Endometrial microvascular endothelial cells (primary cell): ENCODE measurements around the gene CEP72. TPM values are rescaled to one million over a fixed set of nuclear protein-coding genes. Genes with fewer than 3 reads are reported as not detected.
"Not testable (repeated sequence)": the region's sequence is repeated elsewhere in the genome, so short reads cannot be mapped to it uniquely, and the experiment has no call there.

Experiments used
- in situ Hi-C: cut with HindIII; loops from 2 replicates; pipeline ENCODE4 v1.10.0; 2017; ENCODE audit warnings: low sequenced_read_pairs, low pct_unique_long_range_greater_than_20kb; ENCODE audit errors: inconsistent ontology term
- total RNA-seq: library from RNA; depleted of rRNA; stranded (reverse); fragments of >200 nt; gene quantifications from one replicate; pipeline ENCODE4 v1.2.3, GENCODE V29; 2015; ENCODE audit errors: inconsistent ontology term

The CEP72 gene
- total RNA-seq, 1 donor from 2014 or later, result 8.9 TPM

DNA sequence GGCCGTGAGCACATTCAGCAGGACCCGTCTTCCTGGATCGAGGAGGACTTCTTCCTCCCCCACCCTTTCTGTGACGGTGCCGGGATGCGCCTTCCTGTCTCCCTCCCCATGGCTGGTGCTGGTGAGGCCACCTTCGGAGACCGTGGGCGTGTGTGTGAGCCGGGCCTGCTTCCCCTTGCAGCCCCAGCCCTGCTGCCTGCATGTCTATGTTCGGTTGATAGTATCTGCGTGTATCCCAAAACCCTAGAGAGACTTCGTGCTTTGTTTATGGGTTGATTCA lies 12.8 kb downstream of the CEP72 start:
- in situ Hi-C loops, result no loop called here

DNA sequence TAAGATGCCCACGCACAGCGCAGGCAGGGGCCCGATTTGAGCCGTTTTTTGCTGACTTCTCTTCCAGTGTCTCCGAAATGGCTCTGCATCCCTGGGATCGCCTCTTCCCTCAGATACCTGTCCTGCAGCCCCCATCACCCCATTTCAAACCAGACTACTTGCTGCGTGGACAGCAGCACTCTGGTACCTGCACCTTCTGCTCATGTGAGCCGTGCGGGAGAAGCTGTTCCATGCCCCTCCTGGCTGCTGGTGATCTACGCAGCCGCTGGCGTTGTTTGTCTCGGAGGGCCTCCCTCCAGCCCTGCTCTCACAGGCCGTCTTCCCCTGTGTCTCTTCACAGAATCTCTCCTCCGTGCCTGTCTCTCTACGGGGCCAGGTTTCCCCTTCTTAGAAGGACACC lies 13.4 kb downstream of the CEP72 start:
- in situ Hi-C loops, result no loop called here

DNA sequence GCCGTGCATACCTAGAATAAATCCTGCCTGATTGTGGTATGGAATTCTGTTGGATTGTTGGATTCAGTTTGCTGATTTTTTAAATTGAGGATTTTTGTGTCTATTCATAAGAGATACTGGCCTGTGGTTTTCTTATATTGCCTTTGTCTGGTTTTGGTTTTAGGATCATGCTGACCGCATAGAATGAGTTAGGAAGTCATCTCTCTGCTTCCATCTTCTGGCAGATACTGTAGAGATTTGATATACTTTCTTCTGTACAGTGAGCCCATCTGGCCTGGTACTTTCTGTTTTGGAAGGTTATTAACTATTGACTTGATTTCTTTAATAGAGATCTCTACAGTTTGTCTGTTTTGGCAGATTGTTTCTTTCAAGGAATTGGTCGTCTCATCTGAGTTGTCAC lies 14.7 kb downstream of the CEP72 start:
- in situ Hi-C loops, result no loop called here

DNA sequence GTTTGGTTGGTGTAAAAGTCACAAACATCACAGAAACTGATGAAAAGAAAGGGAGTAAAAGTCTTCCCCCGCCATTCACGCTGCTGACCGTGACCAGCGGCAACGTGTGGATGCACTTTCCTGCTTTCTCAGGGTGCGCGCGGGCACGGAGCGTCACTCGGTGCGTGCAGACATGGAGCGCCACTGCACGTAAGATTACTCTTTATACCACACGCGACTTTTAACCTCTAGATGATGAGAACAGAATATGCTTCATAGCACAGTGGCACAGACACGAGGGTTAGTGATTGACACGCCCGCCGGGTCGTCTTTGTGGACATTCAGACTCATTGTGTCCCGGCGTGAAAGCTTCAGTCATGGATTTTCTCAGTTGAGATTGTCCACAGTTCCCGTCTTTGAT lies 15.7 kb downstream of the CEP72 start:
- in situ Hi-C loops, result no loop called here

DNA sequence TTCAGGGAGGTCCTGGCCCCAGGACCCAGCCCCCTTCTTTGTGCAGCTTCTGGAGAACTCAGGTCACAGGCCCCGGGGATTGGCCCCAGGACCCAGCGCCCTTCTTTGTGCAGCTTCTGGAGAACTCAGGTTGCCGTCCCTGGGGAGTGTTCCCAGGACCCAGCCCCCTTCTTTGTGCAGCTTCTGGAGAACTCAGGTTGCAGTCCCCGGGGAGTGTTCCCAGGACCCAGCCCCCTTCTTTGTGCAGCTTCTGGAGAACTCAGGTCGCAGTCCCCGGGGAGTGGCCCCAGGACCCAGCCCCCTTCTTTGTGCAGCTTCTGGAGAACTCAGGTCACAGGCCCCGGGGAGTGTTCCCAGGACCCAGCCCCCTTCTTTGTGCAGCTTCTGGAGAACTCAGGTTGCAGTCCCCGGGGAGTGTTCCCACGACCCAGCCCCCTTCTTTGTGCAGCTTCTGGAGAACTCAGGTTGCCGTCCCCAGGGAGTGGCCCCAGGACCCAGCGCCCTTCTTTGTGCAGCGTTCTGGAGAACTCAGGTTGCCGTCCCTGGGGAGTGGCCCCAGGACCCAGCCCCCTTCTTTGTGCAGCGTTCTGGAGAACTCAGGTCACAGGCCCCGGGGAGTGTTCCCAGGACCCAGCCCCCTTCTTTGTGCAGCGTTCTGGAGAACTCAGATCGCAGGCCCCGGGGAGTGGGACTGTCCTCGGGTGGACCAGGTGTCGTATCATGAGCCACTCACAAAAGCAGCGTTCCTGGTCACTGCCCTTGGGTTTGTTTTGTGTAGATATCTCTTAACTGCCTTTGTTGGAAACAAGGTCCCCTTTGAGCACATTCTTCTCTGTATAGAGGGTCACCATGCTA lies 16.4 kb downstream of the CEP72 start:
- in situ Hi-C loops, result not testable (repeated sequence)

DNA sequence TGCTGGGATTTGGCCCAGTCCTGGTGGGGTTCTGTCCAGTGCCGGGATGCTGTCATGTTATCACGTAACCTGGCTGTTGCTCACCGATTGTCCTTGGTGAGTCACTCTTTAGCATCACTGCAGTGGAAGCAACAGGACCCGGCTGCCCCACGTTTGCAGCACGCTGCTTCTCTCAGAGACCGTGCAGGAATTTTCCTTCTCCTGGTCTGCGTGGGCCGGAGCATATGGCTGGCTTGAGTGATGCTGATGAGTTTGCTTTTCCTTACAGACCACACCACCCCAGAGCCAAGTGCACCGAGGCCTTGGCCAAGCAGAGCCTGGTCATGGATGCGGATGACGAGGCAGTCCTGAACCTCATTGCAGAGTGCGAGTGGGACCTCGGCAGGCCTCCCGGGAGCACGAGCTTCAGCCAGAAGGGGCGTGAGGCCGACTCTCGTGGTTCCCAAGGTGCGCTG lies 21.4 kb downstream of the CEP72 start:
- in situ Hi-C loops, result no loop called here

DNA sequence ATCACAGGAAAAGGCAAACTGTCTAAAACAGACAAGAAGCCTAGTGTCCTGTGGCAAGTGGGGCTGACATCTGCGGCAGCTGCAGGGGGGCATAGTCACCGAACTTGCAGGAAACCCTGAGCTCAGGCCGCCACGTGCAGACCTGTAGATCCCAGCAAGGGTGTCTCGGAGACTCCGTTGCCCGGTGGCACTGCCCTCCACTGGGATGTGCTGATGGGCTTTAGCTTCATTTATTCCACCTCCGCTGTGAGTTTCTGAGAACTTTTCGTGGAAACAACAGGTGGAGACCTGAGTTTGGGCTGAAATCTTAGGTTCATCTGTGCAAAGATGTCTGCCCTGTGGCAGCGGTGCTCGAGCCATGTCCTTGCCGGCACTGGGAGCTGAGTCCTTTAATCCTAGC lies 22.1 kb downstream of the CEP72 start:
- in situ Hi-C loops, result no loop called here

DNA sequence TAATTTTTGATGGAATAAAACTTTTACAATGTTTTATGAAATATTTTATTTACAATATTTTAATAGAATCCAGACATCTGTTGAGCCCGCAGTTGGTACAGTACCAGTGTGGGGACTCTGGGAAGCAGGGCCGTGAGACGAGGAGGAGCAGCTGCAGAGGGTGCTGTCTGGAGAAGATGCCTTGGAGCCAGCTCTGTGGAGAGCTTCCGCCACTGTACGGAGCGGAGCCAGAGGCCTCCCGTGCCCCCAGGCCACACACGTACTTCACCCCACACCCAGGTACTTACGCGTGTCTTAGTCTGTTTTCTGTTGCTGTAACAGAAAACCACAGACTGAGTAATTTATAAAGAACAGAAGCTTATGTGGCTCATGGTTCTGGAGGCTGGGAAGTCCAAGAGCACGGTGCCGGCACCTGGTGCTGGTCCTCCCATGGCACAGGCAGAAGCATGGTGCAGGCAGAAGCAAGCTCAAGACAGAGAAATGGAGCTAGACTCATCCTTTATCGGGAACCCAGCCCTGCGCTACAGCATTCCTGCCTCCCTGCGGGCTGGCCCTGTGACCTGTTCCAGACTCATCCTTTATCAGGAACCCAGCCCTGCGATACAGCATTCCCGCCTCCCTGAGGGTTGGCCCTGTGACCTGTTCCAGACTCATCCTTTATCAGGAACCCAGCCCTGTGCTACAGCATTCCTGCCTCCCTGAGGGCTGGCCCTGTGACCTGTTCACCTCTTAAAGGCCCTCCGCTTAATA lies 23.3 kb downstream of the CEP72 start:
- in situ Hi-C loops, result no loop called here

DNA sequence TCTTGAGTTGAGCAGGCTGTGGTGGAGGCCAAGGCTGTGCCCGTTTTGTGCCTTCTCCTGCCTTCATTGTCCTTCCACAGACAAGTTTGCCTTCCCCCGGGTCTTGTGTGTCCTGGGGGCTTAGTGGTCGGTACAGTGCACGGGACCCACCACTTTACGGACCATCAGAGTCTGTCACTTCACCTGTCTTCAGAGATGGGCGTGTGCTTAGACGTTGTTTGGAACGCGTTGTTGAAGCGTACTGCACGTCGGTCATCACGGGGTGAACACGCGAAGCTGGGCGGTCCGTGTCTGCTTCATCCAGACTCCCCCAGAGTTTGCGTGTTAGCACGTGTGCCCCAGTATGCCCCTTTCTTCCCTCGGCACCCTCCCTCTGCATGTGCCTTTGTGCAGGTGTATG lies 24.8 kb downstream of the CEP72 start:
- in situ Hi-C loops, result no loop called here

DNA sequence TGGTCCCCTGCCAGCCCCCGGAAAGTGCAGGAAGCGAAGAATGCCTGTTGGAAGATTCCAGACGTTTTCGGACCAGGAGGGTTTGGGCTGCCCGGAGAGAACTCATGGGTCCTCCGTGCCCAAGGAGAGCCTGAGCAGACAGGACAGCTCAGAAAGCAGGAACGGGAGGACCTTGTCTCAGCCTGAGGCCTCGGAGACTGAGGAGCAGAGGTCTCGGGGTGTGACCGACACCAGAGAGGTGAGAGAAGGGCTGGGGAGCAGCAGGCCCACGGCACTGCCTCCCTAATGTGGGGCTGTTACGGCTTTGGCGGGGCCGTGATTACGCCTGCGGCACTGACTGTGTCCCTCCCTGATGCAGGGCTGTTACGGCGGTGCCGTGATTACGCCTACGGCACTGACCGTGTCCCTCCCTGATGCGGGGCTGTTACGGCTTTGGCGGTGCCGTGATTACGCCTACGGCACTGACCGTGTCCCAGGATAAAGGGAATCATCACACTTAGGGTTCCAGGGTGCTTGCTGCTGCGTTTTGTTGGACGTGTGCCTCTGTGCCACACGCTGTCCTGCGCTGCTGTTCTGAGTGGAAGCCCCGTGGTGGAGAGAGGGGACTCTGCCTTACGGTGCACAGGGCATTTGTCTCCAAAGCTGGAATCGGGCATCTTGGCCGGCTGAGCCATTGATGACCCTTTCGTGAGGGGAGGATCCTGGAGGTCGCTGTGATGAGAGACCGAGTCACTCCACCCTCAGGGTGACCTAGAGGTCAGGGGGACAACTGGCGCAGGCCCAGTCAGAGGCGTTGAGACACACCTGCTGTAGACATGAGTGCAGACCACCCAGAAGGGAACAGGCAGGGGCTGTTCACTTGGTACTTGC lies 25.7 kb downstream of the CEP72 start:
- in situ Hi-C loops, result no loop called here

DNA sequence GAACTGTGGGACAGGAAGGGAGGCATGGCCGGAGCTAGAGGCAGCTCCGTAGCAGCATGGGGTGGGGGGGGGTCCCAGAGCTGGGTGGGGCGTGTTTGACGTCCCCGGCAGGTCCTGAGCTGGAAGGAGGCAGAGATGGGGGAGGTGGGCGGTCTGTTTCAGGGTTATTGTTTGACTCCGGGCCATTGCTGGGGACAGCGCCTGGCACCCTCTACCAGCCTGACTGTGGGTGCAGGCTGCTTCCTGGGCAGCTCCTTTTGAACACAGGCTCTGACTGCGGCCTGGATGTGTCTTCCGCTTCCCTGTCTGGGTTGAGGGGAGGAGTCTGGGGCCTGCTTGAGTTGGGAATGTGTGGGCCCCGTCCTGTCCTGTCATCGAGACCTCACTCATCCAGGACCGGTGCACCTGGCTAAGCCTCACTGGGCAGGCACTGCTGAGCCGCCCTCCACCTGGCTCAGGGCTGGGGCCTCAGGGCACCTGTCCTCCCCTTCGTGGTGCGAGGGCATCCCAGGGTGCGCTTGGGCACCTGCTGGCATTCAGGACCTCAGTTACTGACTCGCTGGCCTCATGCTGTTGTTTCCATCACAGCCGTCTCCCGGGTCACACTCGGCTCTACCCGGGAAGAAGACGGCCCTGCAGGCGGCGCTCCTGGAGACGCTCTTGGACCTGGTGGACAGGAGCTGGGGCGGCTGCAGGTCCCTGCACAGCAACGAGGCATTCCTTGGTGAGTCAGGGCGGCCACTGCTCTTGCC lies 26.5 kb downstream of the CEP72 start:
- in situ Hi-C loops, result no loop called here

DNA sequence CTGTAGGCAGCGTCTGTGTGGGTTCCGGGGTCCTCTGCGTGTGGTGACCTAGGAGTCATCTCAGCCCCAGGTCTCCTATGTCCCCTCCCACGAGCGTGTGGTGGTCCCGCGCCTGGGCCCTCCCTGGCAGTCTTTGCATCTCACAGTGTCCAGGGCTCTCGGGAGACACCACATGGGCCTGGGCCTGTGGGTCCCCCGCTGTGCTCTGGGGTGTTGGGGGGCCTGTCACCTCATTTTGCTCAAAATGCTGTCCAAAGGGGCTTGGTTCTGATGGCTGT lies 27.1 kb downstream of the CEP72 start:
- in situ Hi-C loops, result no loop called here

DNA sequence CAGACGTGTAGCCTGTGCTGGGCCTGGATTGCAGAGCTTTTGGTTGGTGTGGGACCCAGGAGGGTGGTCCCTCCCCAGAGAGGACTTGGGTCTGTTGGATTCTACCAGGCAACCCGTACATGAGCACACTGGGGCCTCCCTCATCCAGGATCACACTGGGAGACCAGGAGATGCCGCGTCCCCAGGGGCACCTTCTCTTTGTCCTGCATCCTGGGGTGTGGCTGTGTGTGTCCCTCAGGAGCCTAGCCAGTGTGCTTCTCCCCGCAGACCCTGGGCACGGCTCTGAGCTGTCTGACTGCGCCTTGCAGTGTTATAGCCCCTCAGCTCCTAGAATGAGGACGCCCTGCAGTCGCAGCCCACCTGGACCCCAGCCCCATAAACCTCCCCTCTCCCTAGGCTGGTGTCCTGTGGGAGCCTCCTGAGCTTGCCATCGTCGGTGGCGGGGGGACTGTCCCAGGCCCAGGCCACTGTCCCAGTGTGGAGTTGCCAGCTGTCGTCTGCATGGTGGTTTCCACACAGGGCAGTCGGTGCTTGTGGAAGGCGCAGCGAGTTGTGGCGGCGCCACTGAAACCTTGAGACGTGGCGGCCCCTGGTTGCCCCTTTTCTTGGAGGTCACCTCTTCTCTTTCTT lies 27.6 kb downstream of the CEP72 start:
- in situ Hi-C loops, result no loop called here

DNA sequence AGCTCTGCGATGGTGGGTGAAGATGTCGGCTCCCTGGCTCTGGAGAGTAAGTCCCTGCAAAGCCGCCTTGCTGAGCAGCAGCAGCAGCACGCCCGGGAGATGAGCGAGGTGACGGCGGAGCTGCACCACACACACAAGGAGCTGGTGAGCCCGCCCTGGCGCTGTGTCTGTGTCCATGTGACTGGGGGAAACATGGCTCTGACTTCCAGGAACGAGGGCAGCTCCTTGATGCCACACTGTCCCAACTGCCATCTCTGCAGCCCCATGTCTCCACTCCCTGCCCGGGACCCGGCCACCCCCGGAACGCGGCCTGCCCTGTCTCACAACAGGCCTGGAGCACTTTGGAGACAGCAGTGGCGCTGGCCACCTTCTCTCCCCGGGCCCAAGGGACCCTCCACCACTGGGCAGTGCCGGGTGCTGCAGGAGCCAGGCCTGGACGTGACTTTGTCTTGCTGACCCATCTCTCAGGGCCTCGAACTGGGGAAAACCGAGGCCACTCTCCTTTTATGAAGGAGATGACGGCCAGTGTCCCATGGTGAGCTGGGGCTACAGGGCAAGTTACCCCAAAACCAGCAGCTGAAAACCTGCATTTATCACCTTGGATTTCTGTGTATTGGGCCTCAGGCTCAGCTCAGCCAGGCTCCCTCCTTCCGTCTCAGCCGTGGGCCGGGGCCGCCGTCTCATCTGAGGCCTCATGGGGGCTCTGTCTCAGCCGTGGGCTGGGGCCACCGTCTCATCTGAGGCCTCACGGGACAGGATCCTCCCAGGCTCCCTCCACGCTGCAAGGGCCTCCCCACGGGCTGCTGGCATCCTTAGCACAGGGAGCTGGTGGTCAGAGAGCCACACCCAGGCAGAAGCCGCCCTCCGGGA lies 28.6 kb downstream of the CEP72 start:
- in situ Hi-C loops, result no loop called here

DNA sequence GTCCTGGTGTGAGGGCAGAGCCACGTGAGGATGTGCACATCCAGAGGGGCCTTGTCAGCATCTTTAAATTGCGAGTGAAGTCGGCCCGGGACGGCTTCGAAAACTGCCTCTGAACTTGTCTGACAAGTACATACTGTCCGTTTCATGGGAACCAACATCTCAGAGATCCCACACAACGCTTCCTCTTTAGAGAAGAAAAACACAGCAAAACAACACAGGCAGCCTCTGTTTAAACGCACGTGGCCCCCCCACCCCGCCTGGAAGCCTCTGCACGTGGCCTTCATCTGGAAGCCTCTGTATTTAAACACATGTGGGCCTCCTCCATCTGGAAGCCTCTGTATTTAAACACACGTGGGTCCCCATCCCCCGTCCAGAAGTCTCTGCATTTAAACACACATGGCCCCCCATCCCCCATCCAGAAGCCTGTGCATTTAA lies 29.2 kb downstream of the CEP72 start:
- in situ Hi-C loops, result no loop called here

DNA sequence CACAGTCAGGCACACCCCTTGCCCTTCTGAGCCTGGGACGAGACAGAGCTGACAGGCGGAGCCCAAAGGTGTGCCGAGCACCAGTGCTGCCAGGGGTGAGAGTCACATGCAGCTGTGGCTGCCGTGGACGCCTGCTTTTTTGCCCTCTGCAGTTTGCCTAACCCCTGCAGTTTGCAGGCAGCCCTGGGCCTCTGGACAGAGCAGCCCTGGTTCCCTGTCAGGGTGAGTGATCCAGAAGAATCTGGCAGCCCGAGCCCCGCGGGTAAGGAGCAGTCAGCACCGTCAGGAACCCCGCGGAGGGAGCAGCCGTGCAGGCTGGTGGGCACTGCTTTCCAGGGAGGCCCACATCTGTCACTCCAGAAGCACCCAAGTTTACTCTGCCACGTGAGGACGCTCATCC lies 30.3 kb downstream of the CEP72 start:
- in situ Hi-C loops, result no loop called here

DNA sequence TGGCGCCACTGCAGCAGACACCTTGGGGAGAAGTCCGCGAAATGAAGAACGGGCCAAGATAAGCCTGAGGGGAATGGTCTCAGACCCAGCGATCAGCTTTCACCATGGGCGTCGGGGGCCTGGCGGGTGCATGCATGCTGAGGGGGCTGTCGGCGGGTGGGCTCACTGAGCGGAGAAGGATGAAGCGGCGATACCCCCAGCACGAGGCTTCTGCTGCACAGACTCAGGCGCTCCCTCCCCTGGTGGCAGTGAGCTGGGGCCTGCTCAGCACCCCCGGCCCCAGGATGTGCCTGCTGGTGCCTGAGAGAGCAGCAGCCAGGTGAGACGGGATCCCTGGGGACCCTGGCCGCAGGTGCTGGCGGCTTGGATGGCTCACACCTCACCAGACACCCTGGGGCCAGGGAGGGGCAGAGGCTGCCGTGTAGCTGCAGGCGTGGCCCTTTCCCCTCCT lies 31.2 kb downstream of the CEP72 start:
- in situ Hi-C loops, result no loop called here

DNA sequence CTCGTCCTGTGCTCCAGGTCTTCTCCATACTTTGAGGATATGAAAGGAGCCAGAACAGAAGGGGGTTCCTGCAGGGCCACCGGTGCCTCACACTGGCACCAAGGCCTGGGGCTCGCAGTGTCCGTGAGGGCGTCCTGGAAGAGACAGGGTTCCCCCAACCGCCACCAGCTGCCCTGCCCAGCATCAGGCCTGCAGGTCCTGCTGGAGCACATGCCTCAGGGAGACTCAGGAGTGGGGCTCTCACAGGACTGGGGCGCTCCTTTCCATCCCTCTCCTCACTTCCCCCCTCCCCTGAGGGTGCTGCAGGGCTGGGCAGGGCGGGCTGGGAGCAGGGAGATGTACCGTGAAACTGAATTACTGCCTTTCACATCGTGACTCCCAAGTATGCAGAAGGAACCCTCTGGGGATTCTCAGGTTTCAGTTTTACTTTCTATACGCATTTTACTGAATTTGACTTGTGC lies 31.7 kb downstream of the CEP72 start:
- in situ Hi-C loops, result no loop called here
